ENCODE data around the gene ZNF827. TPM values are rescaled to one million over a fixed set of nuclear protein-coding genes. Genes with fewer than 3 reads are reported as not detected.

Gene ZNF827
- total RNA-seq, 1 experiment from 2014 or later: 19.1 TPM

GRCh38 chr4:145819853-145820181 is 118.8 kb downstream of the ZNF827 start:
- Histone ChIP-seq H3K27me3 (ENCODE audit: insufficient read depth, low read length) (no peaks in the 10 kb centered on the region), H3K79me2 (ENCODE audit: insufficient read depth, low read length) (no peaks in the 10 kb centered on the region), H4K20me1 (ENCODE audit: insufficient read depth) (no peaks in the 10 kb centered on the region), H3K9me2 (ENCODE audit: insufficient read depth) (no peaks in the 10 kb centered on the region), H3K36me3 (ENCODE audit: control insufficient read depth in 1 of 2, insufficient read depth in 2 of 2, low read length in 2 of 2) (no peaks in the 10 kb centered on the region), H3K4me1 (ENCODE audit: control insufficient read depth in 1 of 2, insufficient read depth in 2 of 2, low read length in 2 of 2) (peaks cover 0 to 19% of the 10 kb centered on the region in 2 experiments; a peak in 2 of 4 replicates), H3K9me3 (ENCODE audit: control insufficient read depth in 1 of 2, insufficient read depth in 1 of 2, low read depth in 1 of 2, low read length in 2 of 2) (no peaks in the 10 kb centered on the region), H3K27ac (ENCODE audit: low read depth, low read length) (no peak overlapping the region), H3K4me2 (ENCODE audit: low read length) (no peak overlapping the region), H3K9ac (ENCODE audit: low read length) (no peak overlapping the region), H3K4me3 (replicated peaks in 1 of 2; ENCODE audit: low read depth in 1 of 2, low read length in 2 of 2) (no peak overlapping the region), H2AFZ (ENCODE audit: low read depth, low read length, poor library complexity, severe bottlenecking) (no peak overlapping the region)
- ATAC-seq (no peak), DNase-seq (ENCODE audit: low read depth, low spot score) (no peak)
- POLR2A ChIA-PET: no interaction called here
- TF ChIP-seq POLR2A (IDR thresholded peaks at IDR 0.05; ENCODE audit: borderline replicate concordance, extremely low read depth, insufficient read depth, insufficient read length): no peak
- TF ChIP-seq ZBTB33 (IDR thresholded peaks at IDR 0.05; ENCODE audit: extremely low read depth, insufficient replicate concordance, low read length): no peak
- no peak for TF ChIP-seq REST (IDR thresholded peaks at IDR 0.05; ENCODE audit: low read depth)
- TF ChIP-seq ZNF274 (IDR thresholded peaks at IDR 0.05; ENCODE audit: low read depth, low read length): no peak
- TF ChIP-seq YY1 (IDR thresholded peaks at IDR 0.05; ENCODE audit: extremely low read depth, insufficient replicate concordance, low read depth, low read length): no peak
- no peak for TF ChIP-seq EZH2 (IDR thresholded peaks at IDR 0.05)
- TF ChIP-seq MAX (IDR thresholded peaks at IDR 0.05): no peak
- no peak for TF ChIP-seq ATF3 (IDR thresholded peaks at IDR 0.05)
- TF ChIP-seq RAD21 (IDR thresholded peaks at IDR 0.05; ENCODE audit: low read depth): no peak
- no peak for TF ChIP-seq SP1 (IDR thresholded peaks at IDR 0.05; ENCODE audit: low read depth)
- no peak for TF ChIP-seq EGR1 (IDR thresholded peaks at IDR 0.05; ENCODE audit: low read depth)
- TF ChIP-seq ZFX (IDR thresholded peaks at IDR 0.05): no peak
- TF ChIP-seq ELF1 (IDR thresholded peaks at IDR 0.05; ENCODE audit: borderline replicate concordance, low read depth): no peak
- TF ChIP-seq FOSL1 (IDR thresholded peaks at IDR 0.05; ENCODE audit: low read depth): no peak
- no peak for TF ChIP-seq CTCF (IDR thresholded peaks at IDR 0.05 in 2 of 3, conservative IDR thresholded peaks at IDR 0.05 in 1 of 3; ENCODE audit: borderline replicate concordance in 1 of 3, insufficient read depth in 1 of 3, low read depth in 2 of 3, low read length in 2 of 3)
- TF ChIP-seq EZH2phosphoT487 (IDR thresholded peaks at IDR 0.05; ENCODE audit: borderline replicate concordance): no peak
- TF ChIP-seq SRF (IDR thresholded peaks at IDR 0.05; ENCODE audit: low read depth): no peak
- no peak for TF ChIP-seq SIN3A (IDR thresholded peaks at IDR 0.05; ENCODE audit: low read depth)
- no TSS peak for BruUV-seq (replicated peaks)
- RAD21 ChIA-PET (ENCODE audit: low non-redundant PET in 1 of 2, low total read pairs in 2 of 2, uncharacterized antibody in 2 of 2, unreplicated experiment in 2 of 2): no interaction called here
- intact Hi-C loops (cut with micrococcal nuclease): no loop called here
- CTCF ChIA-PET: no interaction called here

All from HCT116 (cell line).